Neural cell (in vitro differentiated cells): ENCODE data around the gene FYCO1. TPM values are rescaled to one million over a fixed set of nuclear protein-coding genes. Genes with fewer than 3 reads are reported as not detected.
A peak's percentile ranks its signal among the peaks of the same experiment; 100 is the strongest.

Source experiments
- H2AFZ ChIP-seq: fragments of 200-600, 300-800 bp; sonication (generic), shearing (Covaris generic); 2 replicates; pipeline ENCODE4 v1.6.0; 2014; ENCODE audit warnings: low read depth, mild to moderate bottlenecking, antibody characterized with exemption, low read length, moderate library complexity
- H3F3A ChIP-seq: fragments of 200-600 bp; shearing (Covaris generic); 2 replicates; pipeline ENCODE4 v1.6.1; 2016; ENCODE audit warnings: mild to moderate bottlenecking, moderate library complexity, mixed read lengths, antibody characterized with exemption, low read length; ENCODE audit not compliant: insufficient read depth, poor library complexity, severe bottlenecking
- H3K27ac ChIP-seq: fragments of 200-600, 300-800 bp; sonication (generic), shearing (Covaris generic); 2 replicates; pipeline ENCODE4 v1.5.1; 2014; ENCODE audit warnings: mild to moderate bottlenecking, low read length, moderate library complexity
- H3K27me3 ChIP-seq: fragments of 300-800, 200-600 bp; sonication (generic), shearing (Covaris generic); 2 replicates; pipeline ENCODE4 v1.6.0; 2014; ENCODE audit warnings: mild to moderate bottlenecking, low read depth, low read length, moderate library complexity; ENCODE audit not compliant: insufficient read depth
- H3K36me3 ChIP-seq: fragments of 300-800, 200-600 bp; sonication (generic), shearing (Covaris generic); 2 replicates; pipeline ENCODE4 v1.5.1; 2014; ENCODE audit warnings: mild to moderate bottlenecking, antibody characterized with exemption, low read length, moderate library complexity; ENCODE audit not compliant: insufficient read depth
- H3K4me2 ChIP-seq: fragments of 300-800, 200-600 bp; sonication (generic), shearing (Covaris generic); 2 replicates; pipeline ENCODE4 v1.6.0; 2014; ENCODE audit warnings: mild to moderate bottlenecking, low read length
- H3K4me3 ChIP-seq: fragments of 300-800, 200-600 bp; sonication (generic), shearing (Covaris generic); 2 replicates; pipeline ENCODE4 v1.5.1; 2014; ENCODE audit warnings: mild to moderate bottlenecking, low read length, moderate library complexity
- H3K79me2 ChIP-seq: fragments of 200-600 bp; shearing (Covaris generic); replicated peaks from 2 replicates; pipeline ENCODE4 v1.6.0; 2014; ENCODE audit warnings: mild to moderate bottlenecking, low read length, moderate library complexity; ENCODE audit not compliant: insufficient read depth
- H3K9ac ChIP-seq: fragments of 300-800, 200-600 bp; sonication (generic), shearing (Covaris generic); 2 replicates; pipeline ENCODE4 v1.6.1; 2016; ENCODE audit warnings: mild to moderate bottlenecking, low read length, mixed read lengths
- H3K9me2 ChIP-seq: fragments of 200-600 bp; shearing (Covaris generic); 2 replicates; pipeline ENCODE4 v1.6.1; 2016; ENCODE audit warnings: mild to moderate bottlenecking, low read length, mixed read lengths; ENCODE audit not compliant: insufficient read depth
- H3K9me3 ChIP-seq: fragments of 200-600, 300-800 bp; sonication (generic), shearing (Covaris generic); 2 replicates; pipeline ENCODE4 v1.6.1; 2016; ENCODE audit warnings: mild to moderate bottlenecking, mixed run types, low read length, moderate library complexity, mixed read lengths
- H4K20me1 ChIP-seq: fragments of 200-600 bp; shearing (Covaris generic); 2 replicates; pipeline ENCODE4 v1.6.1; 2016; ENCODE audit warnings: mild to moderate bottlenecking, mixed run types; ENCODE audit not compliant: insufficient read depth
- CTCF ChIP-seq: fragments of 450-650 bp; IDR thresholded peaks from 2 replicates; pipeline ENCODE4 v1.5.1; 2014; ENCODE audit warnings: antibody characterized with exemption, mild to moderate bottlenecking, moderate library complexity; ENCODE audit not compliant: poor library complexity, severe bottlenecking
- EP300 ChIP-seq: fragments of 450-650 bp; conservative IDR thresholded peaks from 2 replicates; pipeline ENCODE4 v1.6.1; 2014; ENCODE audit warnings: antibody characterized with exemption, mild to moderate bottlenecking, moderate library complexity; ENCODE audit not compliant: poor library complexity, severe bottlenecking
- EZH2 ChIP-seq: fragments of 200-600, 300-800 bp; shearing (Covaris generic), sonication (generic); IDR thresholded peaks from 2 replicates; pipeline ENCODE4 v1.6.1; 2014; ENCODE audit warnings: antibody characterized with exemption, low read length, borderline replicate concordance, mild to moderate bottlenecking; ENCODE audit not compliant: insufficient read depth, poor library complexity, severe bottlenecking
- MXI1 ChIP-seq: fragments of 450-650 bp; conservative IDR thresholded peaks from 2 replicates; pipeline ENCODE4 v1.6.1; 2014; ENCODE audit warnings: antibody characterized with exemption, mild to moderate bottlenecking; ENCODE audit not compliant: poor library complexity, severe bottlenecking
- POLR2AphosphoS5 ChIP-seq: IDR thresholded peaks from 2 replicates; pipeline ENCODE4 v1.6.1; 2012
- RAD21 ChIP-seq: fragments of 450-650 bp; conservative IDR thresholded peaks from 2 replicates; pipeline ENCODE4 v1.6.1; 2014; ENCODE audit warnings: antibody characterized with exemption, mild to moderate bottlenecking, moderate library complexity
- SMC3 ChIP-seq: fragments of 450-650 bp; conservative IDR thresholded peaks from 2 replicates; pipeline ENCODE4 v1.6.1; 2014; ENCODE audit warnings: antibody characterized with exemption, mild to moderate bottlenecking, moderate library complexity; ENCODE audit not compliant: poor library complexity
- TAF1 ChIP-seq: IDR thresholded peaks from 2 replicates; pipeline ENCODE4 v1.6.1; 2012; ENCODE audit warnings: low read depth
- polyA plus RNA-seq: library from polyadenylated mRNA; depleted of rRNA; stranded (reverse); fragments of >200 nt; gene quantifications from 2 replicates; pipeline ENCODE4 v1.2.3, GENCODE V29; 2014
- TF ChIP-seq, protein P1 (sequence below): IDR thresholded peaks from 2 replicates; pipeline ENCODE4 v1.6.1; 2012; ENCODE audit warnings: borderline replicate concordance

Gene FYCO1
- polyA plus RNA-seq, 1 donor from 2014 or later, result 0.12 TPM

DNA sequence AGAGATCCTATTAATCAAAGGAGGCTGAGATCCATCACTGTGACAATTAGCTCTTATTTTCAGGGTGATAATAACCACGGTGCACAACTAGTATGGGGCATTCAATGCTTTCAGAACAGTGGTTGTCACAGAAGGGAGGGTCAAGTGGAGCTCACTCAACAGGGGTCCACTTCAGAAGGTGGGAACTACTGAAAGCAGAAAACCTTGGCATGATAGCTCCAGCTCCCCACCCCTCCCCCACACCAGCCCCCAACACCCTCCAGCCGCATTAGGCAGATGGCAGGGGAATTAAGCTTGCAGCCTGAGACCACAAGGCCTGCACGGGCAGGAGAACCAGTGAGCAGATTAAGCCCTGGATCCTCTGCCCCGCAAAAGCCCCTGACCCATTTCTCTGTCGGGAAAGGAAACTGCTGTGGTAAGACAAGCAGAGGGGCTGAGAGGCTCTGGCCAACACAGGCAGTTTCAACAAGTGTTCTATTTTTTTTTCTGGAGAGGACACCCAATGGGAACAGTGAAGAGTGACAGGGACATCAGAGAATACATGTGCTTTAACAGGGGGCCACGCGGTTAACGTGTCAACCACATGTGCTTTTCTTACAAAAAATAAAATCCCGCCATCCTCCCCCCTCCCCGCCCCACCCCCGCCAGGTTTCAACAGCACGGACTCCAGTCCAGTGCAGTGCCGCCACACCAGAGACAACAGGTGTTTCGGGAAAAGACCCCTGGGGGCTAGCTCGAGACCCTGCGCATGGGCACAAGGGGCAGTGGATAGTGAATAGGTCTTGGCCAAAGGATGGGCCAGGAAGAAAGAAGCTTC is 997 bp downstream of the FYCO1 start:
- Histone ChIP-seq H3K79me2 (no peaks in the 10 kb centered on the region), H4K20me1 (no peaks in the 10 kb centered on the region), H3K9me2 (no peaks in the 10 kb centered on the region), H3K4me2 (no peak overlapping the region), H2AFZ (no peak overlapping the region), H3K9ac (no peak overlapping the region), H3K36me3 (no peaks in the 10 kb centered on the region), H3K4me3 (peak overlapping the region; percentile 78), H3F3A (no peaks in the 10 kb centered on the region), H3K27ac (no peak overlapping the region), H3K9me3 (no peaks in the 10 kb centered on the region), H3K27me3 (no peaks in the 10 kb centered on the region)
- TF ChIP-seq POLR2AphosphoS5 (no peak), SMC3 (no peak), EZH2 (no peak), MXI1 (no peak), TAF1 (no peak), RAD21 (no peak), EP300 (no peak), CTCF (no peak)
- TF ChIP-seq, protein P1, sequence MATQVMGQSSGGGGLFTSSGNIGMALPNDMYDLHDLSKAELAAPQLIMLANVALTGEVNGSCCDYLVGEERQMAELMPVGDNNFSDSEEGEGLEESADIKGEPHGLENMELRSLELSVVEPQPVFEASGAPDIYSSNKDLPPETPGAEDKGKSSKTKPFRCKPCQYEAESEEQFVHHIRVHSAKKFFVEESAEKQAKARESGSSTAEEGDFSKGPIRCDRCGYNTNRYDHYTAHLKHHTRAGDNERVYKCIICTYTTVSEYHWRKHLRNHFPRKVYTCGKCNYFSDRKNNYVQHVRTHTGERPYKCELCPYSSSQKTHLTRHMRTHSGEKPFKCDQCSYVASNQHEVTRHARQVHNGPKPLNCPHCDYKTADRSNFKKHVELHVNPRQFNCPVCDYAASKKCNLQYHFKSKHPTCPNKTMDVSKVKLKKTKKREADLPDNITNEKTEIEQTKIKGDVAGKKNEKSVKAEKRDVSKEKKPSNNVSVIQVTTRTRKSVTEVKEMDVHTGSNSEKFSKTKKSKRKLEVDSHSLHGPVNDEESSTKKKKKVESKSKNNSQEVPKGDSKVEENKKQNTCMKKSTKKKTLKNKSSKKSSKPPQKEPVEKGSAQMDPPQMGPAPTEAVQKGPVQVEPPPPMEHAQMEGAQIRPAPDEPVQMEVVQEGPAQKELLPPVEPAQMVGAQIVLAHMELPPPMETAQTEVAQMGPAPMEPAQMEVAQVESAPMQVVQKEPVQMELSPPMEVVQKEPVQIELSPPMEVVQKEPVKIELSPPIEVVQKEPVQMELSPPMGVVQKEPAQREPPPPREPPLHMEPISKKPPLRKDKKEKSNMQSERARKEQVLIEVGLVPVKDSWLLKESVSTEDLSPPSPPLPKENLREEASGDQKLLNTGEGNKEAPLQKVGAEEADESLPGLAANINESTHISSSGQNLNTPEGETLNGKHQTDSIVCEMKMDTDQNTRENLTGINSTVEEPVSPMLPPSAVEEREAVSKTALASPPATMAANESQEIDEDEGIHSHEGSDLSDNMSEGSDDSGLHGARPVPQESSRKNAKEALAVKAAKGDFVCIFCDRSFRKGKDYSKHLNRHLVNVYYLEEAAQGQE, result no peak

- Histone ChIP-seq H4K20me1 (no peaks in the 10 kb centered on the region), H3F3A (no peaks in the 10 kb centered on the region), H3K79me2 (no peaks in the 10 kb centered on the region), H3K36me3 (no peaks in the 10 kb centered on the region), H3K27me3 (no peaks in the 10 kb centered on the region), H3K4me3 (no peak overlapping the region), H3K27ac (no peak overlapping the region), H3K9ac (no peak overlapping the region), H3K9me3 (no peaks in the 10 kb centered on the region), H2AFZ (no peak overlapping the region), H3K9me2 (no peaks in the 10 kb centered on the region), H3K4me2 (no peak overlapping the region)
- TF ChIP-seq SMC3 (no peak), CTCF (no peak), EZH2 (no peak), TAF1 (no peak), EP300 (no peak), RAD21 (no peak), MXI1 (no peak), POLR2AphosphoS5 (no peak)
- TF ChIP-seq, protein P1, result no peak
Observed at GRCh38 chr3:45993421-45994027, 2.1 kb downstream of the FYCO1 start.
